ENCODE data around the gene PRRT1B. TPM values are rescaled to one million over a fixed set of nuclear protein-coding genes. Genes with fewer than 3 reads are reported as not detected.

PRRT1B gene
- total and polyA plus RNA-seq, 9 of the 15 experiments (the other 6 are each of a cell fraction or from before 2014, with no cell fraction given): not detected

GRCh38 chr9:131530920-131531832 lies 14.1 kb upstream of the PRRT1B start, which contains the start of gene UCK1 (continued):
- TF ChIP-seq ASH1L (IDR thresholded peaks at IDR 0.05; ENCODE audit: borderline replicate concordance, low read depth, partially characterized antibody) (no peak), CREM (IDR thresholded peaks at IDR 0.05; ENCODE audit: low read depth) (peak; percentile 79), ZNF165 (CRISPR knock-in tag; IDR thresholded peaks at IDR 0.05; ENCODE audit: borderline replicate concordance) (no peak), TRIM24 (IDR thresholded peaks at IDR 0.05) (no peak), RBM39 (optimal IDR thresholded peaks at IDR 0.05; ENCODE audit: low read depth, low read length) (no peak), PHB (CRISPR knock-in tag; IDR thresholded peaks at IDR 0.05) (no peak), XRCC5 (IDR thresholded peaks at IDR 0.05; ENCODE audit: low read depth, low read length) (no peak), DLX4 (CRISPR knock-in tag; IDR thresholded peaks at IDR 0.05) (no peak), ZNF707 (CRISPR knock-in tag; conservative IDR thresholded peaks at IDR 0.05) (no peak), HDGF (IDR thresholded peaks at IDR 0.05) (no peak), WHSC1 (IDR thresholded peaks at IDR 0.05; ENCODE audit: low read length) (no peak), ZNF785 (CRISPR knock-in tag; IDR thresholded peaks at IDR 0.05) (no peak), RCOR1 (IDR thresholded peaks at IDR 0.05; ENCODE audit: borderline replicate concordance in 1 of 2, low read depth in 2 of 2, low read length in 2 of 2) (no peak), CCAR2 (IDR thresholded peaks at IDR 0.05; ENCODE audit: low read depth, low read length) (no peak), ZNF518B (CRISPR knock-in tag; IDR thresholded peaks at IDR 0.05) (no peak), SIRT6 (IDR thresholded peaks at IDR 0.05; ENCODE audit: low read depth, low read length) (no peak), ZNF143 (CRISPR knock-in tag; IDR thresholded peaks at IDR 0.05) (peak; percentile 91), ZNF140 (CRISPR knock-in tag; IDR thresholded peaks at IDR 0.05) (no peak), ZNF740 (CRISPR knock-in tag; IDR thresholded peaks at IDR 0.05) (peak; percentile 100), ZNF740 (tag; IDR thresholded peaks at IDR 0.05) (peak in 1 of 2 experiments; percentile 98; a peak in 2 of 4 replicates), NFIX (CRISPR knock-in tag; IDR thresholded peaks at IDR 0.05; ENCODE audit: low read depth) (no peak)
